ENCODE data around the gene GSN.

Gene GSN

DNA sequence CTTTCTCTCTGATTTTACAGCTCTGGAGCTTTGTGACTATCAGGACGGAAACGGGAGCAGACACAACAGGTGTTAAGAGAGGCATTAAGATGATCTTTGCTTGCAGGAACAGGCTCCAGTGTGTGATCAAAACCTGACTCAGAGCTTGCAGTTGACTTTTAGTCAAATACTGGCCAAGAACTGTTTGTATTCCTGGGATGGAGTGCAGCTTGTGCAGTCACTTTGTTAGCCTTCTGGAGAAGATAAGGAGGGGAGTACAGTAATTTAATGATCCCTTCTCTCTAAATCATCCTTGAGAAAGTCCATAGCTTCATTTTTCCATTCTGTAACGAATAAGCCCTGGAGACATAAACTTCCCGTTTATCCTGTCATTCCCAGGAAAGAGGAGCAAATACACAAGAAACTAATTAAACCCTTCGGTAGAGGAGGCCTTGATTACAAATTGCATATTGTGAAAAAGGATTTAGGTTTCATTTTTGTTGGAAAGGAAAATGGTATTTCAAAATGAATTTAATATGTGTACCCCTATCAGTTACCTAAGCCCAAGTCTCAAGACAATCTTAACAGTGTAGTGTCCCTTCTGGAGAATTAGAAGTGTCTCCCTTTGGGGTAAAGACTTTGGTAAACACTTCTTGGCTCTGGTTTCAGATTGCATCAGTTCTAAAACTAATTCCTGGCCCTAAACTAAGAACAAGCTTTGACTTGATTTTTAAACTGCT lies 105.2 kb downstream of the GSN start:
- DNase-seq (ENCODE audit: low read depth) = no peak

GRCh38 chr9:121376214-121376830 lies 108.4 kb downstream of the GSN start:
- DNase-seq (ENCODE audit: low read depth) = no peak

GRCh38 chr9:121380846-121381245 lies 112.9 kb downstream of the GSN start:
- no peak for DNase-seq (ENCODE audit: low read depth)
